Hepatocyte (in vitro differentiated cells): ENCODE results near the gene WDR48. TPM values are rescaled to one million over a fixed set of nuclear protein-coding genes. Genes with fewer than 3 reads are reported as not detected.

Source experiments
- DNase-seq: peaks from one replicate; pipeline ENCODE4 v3.0.0-alpha.2; 2016; ENCODE audit warnings: low spot score
- H2AFZ ChIP-seq: fragments of 200-600 bp; sonication (generic); 2 replicates; pipeline ENCODE4 v1.6.0; 2016; ENCODE audit warnings: antibody characterized with exemption, mild to moderate bottlenecking
- H3K27ac ChIP-seq: fragments of 200-600 bp; sonication (generic); 2 replicates; pipeline ENCODE4 v1.5.1; 2016; ENCODE audit warnings: mild to moderate bottlenecking
- H3K27me3 ChIP-seq: fragments of 200-600 bp; sonication (generic); 2 replicates; pipeline ENCODE4 v1.6.1; 2016
- H3K36me3 ChIP-seq: fragments of 200-600 bp; sonication (generic); replicated peaks from 2 replicates; pipeline ENCODE4 v1.5.1; 2016; ENCODE audit warnings: low read depth; ENCODE audit not compliant: insufficient read depth
- H3K4me1 ChIP-seq: fragments of 200-600 bp; sonication (generic); 2 replicates; pipeline ENCODE4 v1.5.1; 2016; ENCODE audit warnings: mild to moderate bottlenecking, moderate library complexity; ENCODE audit not compliant: insufficient read depth
- H3K4me2 ChIP-seq: fragments of 200-600 bp; sonication (generic); 2 replicates; pipeline ENCODE4 v1.6.0; 2016
- H3K4me3 ChIP-seq: fragments of 200-600 bp; sonication (generic); 2 replicates; pipeline ENCODE4 v1.5.1; 2016; ENCODE audit warnings: mild to moderate bottlenecking
- H3K79me2 ChIP-seq: fragments of 200-600 bp; sonication (generic); 2 replicates; pipeline ENCODE4 v1.6.0; 2017; ENCODE audit warnings: mild to moderate bottlenecking
- H3K9me2 ChIP-seq: fragments of 200-600 bp; sonication (generic); replicated peaks from 2 replicates; pipeline ENCODE4 v1.6.0; 2017; ENCODE audit warnings: mild to moderate bottlenecking; ENCODE audit not compliant: insufficient read depth
- H3K9me3 ChIP-seq: fragments of 200-600 bp; sonication (generic); 2 replicates; pipeline ENCODE4 v1.5.1; 2016; ENCODE audit warnings: low read depth, mild to moderate bottlenecking
- H4K20me1 ChIP-seq: fragments of 200-600 bp; sonication (generic); 2 replicates; pipeline ENCODE4 v1.6.0; 2016; ENCODE audit warnings: mild to moderate bottlenecking; ENCODE audit not compliant: insufficient read depth, poor library complexity, severe bottlenecking
- CTCF ChIP-seq: fragments of 200-600 bp; sonication (generic); IDR thresholded peaks from 2 replicates; pipeline ENCODE4 v1.5.1; 2016; ENCODE audit warnings: antibody characterized with exemption, mild to moderate bottlenecking; ENCODE audit not compliant: poor library complexity
- EZH2 ChIP-seq: fragments of 200-600 bp; sonication (generic); IDR thresholded peaks from 2 replicates; pipeline ENCODE4 v1.6.1; 2016; ENCODE audit warnings: antibody characterized with exemption, mild to moderate bottlenecking, borderline replicate concordance
- EZH2phosphoT487 ChIP-seq: fragments of 200-600 bp; sonication (generic); IDR thresholded peaks from one replicate; pipeline ENCODE4 v1.6.1; 2018; ENCODE audit warnings: antibody characterized with exemption, mild to moderate bottlenecking, low read depth, moderate library complexity; ENCODE audit not compliant: unreplicated experiment, severe bottlenecking
- WGBS: methylation state at CpG from one replicate; pipeline ENCODE4 v1.1.6; 2016; ENCODE audit warnings: low lambda C conversion rate; ENCODE audit errors: missing lambda C conversion rate; 5-methylcytosine and 5-hydroxymethylcytosine counted together
- polyA plus RNA-seq: library from polyadenylated mRNA; unstranded; fragments of >200 nt; fragmentation: Nextera tagmentation; extraction: Ambion mirVana; gene quantifications from 2 replicates; pipeline ENCODE4 v1.2.1, GENCODE V29; 2016
- total RNA-seq: library from RNA; depleted of rRNA; stranded (reverse); fragments of >200 nt; gene quantifications from 2 replicates; pipeline ENCODE4 v1.2.3, GENCODE V29; 2014

The WDR48 gene
- total and polyA plus RNA-seq, 2 experiments from 2014 or later, result 25.0 to 34.7 TPM

DNA sequence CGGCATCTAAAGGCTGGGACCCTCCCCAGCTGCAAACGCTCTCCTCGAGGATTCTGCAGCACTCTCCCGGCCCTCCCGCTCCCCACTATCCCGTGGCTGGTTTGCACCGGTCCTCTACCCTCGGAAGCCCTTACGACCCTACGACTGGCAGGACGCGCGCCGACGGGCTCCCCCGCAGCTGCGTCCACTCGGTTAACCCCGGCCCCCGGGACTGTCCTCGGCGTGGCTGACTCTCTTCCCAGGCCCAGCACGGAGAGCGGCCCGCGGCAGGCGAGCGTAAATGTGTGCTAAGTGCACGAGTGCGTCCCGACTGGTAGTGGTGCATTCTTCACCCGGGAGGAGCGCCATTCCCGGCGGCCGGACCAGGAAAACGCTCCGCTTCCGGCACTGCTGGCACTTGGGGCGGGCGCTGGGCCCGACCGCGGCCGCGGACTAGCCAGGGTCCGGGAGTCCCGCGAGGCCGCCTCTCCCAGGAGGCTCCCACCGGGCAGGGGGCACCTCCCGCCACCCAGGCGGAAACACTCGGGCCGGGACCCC, 55.1 kb downstream of the WDR48 start:
- TF ChIP-seq EZH2, result no peak
- TF ChIP-seq CTCF, result no peak
- Histone ChIP-seq H3K27me3 (no peaks in the 10 kb centered on the region), H3K27ac (peak overlapping the region; percentile 98), H2AFZ (peak overlapping the region; percentile 96), H3K4me3 (peak overlapping the region; percentile 98), H3K4me2 (peak overlapping the region; percentile 91), H3K9me2 (no peaks in the 10 kb centered on the region), H3K79me2 (peaks cover 47% of the 10 kb centered on the region), H3K4me1 (peaks cover 11% of the 10 kb centered on the region), H3K36me3 (no peaks in the 10 kb centered on the region), H4K20me1 (peaks cover 43% of the 10 kb centered on the region), H3K9me3 (no peaks in the 10 kb centered on the region)
- peak; percentile 79 for DNase-seq
- under 1% methylated on average over 54 of the region's 55 CpGs for WGBS

DNA sequence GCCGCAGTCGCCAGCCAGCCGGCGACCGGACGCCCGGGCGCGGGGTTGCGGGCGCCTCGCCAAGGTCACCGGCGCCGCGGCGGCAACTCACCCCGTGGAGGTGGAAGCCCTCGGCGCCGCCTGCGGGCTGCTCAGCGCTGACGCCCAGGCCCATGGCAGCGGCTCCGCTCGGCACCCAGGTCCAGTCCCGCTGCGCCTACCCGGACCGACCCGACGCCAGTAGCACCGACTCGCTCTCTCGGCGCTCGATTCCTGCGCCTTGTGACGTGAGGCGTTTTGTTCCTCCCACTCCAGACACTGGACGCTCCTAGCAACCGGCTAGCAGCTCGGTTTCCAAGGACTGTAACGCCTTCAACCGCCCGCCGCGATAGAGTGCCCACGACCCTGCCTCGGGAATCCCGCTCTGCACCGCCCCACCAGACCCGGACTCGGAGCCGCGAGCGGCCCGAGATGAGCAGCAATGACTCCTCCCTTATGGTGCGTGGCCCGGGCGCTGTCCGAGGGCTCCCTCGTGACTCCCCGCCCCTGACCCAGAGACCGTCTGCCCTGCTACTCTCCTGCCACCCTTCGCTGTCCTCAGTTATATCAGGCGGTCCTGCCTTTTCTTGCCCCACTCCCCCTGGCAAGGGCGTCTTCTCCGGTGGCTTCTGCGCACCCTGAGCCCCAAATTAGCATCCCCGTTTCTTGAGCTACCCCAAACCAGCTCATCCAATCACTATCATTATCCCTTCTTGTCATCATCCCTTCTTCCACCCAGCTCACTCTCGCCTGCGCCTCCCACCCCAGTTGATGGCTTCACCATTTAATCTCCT, 55.8 kb downstream of the WDR48 start, which contains the start of the genes GORASP1 and TTC21A:
Gene GORASP1 (minus strand): TSS at position 240 of the 812 bp plus-strand sequence. CDS start 86 bp downstream, at position 154.
Gene TTC21A (plus strand): TSS at position 293 of the 812 bp plus-strand sequence. CDS start 158 bp downstream, at position 451.
- Histone ChIP-seq H4K20me1 (peaks cover 38% of the 10 kb centered on the region), H3K9me2 (no peaks in the 10 kb centered on the region), H3K36me3 (no peaks in the 10 kb centered on the region), H3K79me2 (peaks cover 44% of the 10 kb centered on the region), H3K9me3 (no peaks in the 10 kb centered on the region), H2AFZ (peak within 1 kb of the TSS; percentile 96), H3K27me3 (no peaks in the 10 kb centered on the region), H3K4me1 (peaks cover 11% of the 10 kb centered on the region), H3K27ac (peak within 1 kb of the TSS; percentile 98), H3K4me3 (peak within 1 kb of the TSS; percentile 98), H3K4me2 (peak within 1 kb of the TSS; percentile 91)
- no peak for TF ChIP-seq CTCF
- no peak for TF ChIP-seq EZH2
- TF ChIP-seq EZH2phosphoT487, result no peak
- peak; percentile 93 for DNase-seq
- 1% methylated on average over 74 of the region's 74 CpGs for WGBS

- Histone ChIP-seq H3K9me3 (no peaks in the 10 kb centered on the region), H2AFZ (peak overlapping the region; percentile 96), H3K9me2 (no peaks in the 10 kb centered on the region), H3K4me1 (peaks cover 11% of the 10 kb centered on the region), H3K4me2 (peak overlapping the region; percentile 91), H3K79me2 (peaks cover 37% of the 10 kb centered on the region), H3K27me3 (no peaks in the 10 kb centered on the region), H3K27ac (peak overlapping the region; percentile 98), H3K36me3 (no peaks in the 10 kb centered on the region), H4K20me1 (peaks cover 31% of the 10 kb centered on the region), H3K4me3 (no peak overlapping the region)
- DNase-seq, result no peak
- WGBS, result 48% methylated on average over 2 of the region's 2 CpGs
- TF ChIP-seq EZH2 (no peak), CTCF (no peak), EZH2phosphoT487 (no peak)
Observed at GRCh38 chr3:39108200-39108710, 56.4 kb downstream of the WDR48 start.
